B cell (primary cell): ENCODE results near the gene CD177. TPM values are rescaled to one million over a fixed set of nuclear protein-coding genes. Genes with fewer than 3 reads are reported as not detected.

Experiments used
- ATAC-seq: fragments of 200-7000 bp; cut with Tn5 transposase; one replicate; pipeline ENCODE4 v1.10.0; 2021; ENCODE audit warnings: low read depth, mild to moderate bottlenecking, moderate number of reproducible peaks, moderate library complexity
- CTCF ChIA-PET: fragments of 350-600 bp; sonication (Branson Sonifier 250); formaldehyde crosslinking; loops from one replicate; lab custom pipeline; 2021; ENCODE audit warnings: antibody characterized with exemption, inconsistent platforms; lab: Charles Lee
- POLR2A ChIA-PET: fragments of 350-600 bp; sonication (Branson Sonifier 250); formaldehyde crosslinking; loops from one replicate; lab custom pipeline; 2021; ENCODE audit warnings: antibody characterized with exemption; lab: Charles Lee
- DNase-seq: peaks from one replicate; pipeline ENCODE4 v3.0.0; 2013
- H2AFZ ChIP-seq: 2 replicates; pipeline ENCODE4 v1.6.1; 2012; ENCODE audit warnings: mild to moderate bottlenecking, low read depth, low read length; ENCODE audit not compliant: insufficient read depth, poor library complexity, severe bottlenecking
- H3K27ac ChIP-seq, 2 donors: 1 replicate in 1 of 2; 2 replicates in 1 of 2; pipeline ENCODE4 v1.5.1; 2012 to 2013; ENCODE audit warnings: low read length in 2 of 2, mild to moderate bottlenecking in 2 of 2, moderate library complexity in 1 of 2
- H3K27me3 ChIP-seq, 4 experiments: fragments of 200-600 bp in 1 of 4; sonication (generic) in 1 of 4; replicated peaks in 1 of 4; 1 replicate in 2 of 4; 2 replicates in 2 of 4; pipeline versions ENCODE4 v1.6.1 to v1.7.0; 2013 to 2016; ENCODE audit warnings: low read length in 3 of 4, mild to moderate bottlenecking in 2 of 4, mixed read lengths in 1 of 4, moderate library complexity in 1 of 4; ENCODE audit not compliant: insufficient read depth in 4 of 4, control insufficient read depth in 3 of 4; ENCODE audit errors: control extremely low read depth in 1 of 4
- H3K36me3 ChIP-seq, 2 experiments: replicated peaks in 1 of 2; 1 replicate in 1 of 2; 2 replicates in 1 of 2; pipeline versions ENCODE4 v1.6.1 to v1.7.1; 2013; ENCODE audit warnings: low read length in 1 of 2; ENCODE audit not compliant: insufficient read depth in 2 of 2, control insufficient read depth in 1 of 2; ENCODE audit errors: control extremely low read depth in 1 of 2, extremely low read depth in 1 of 2
- H3K4me1 ChIP-seq, 2 donors: fragments of 200-600 bp in 1 of 2; sonication (generic) in 1 of 2; 1 replicate in 1 of 2; 2 replicates in 1 of 2; pipeline versions ENCODE4 v1.5.1 to v1.6.1; 2013 to 2017; ENCODE audit warnings: low read length in 2 of 2; ENCODE audit not compliant: control insufficient read depth in 2 of 2, insufficient read depth in 2 of 2
- H3K4me2 ChIP-seq: replicated peaks from 2 replicates; pipeline ENCODE3; 2012; ENCODE audit warnings: mild to moderate bottlenecking, low read depth, low read length; ENCODE audit not compliant: poor library complexity, severe bottlenecking
- H3K4me3 ChIP-seq, 5 experiments: fragments of 200-600 bp in 1 of 5; sonication (generic) in 1 of 5; 1 replicate in 3 of 5; 2 replicates in 2 of 5; pipeline versions ENCODE4 v1.5.1 to v1.7.0; 2011 to 2016; ENCODE audit warnings: low read length in 4 of 5, mild to moderate bottlenecking in 4 of 5, low read depth in 2 of 5, control low read depth in 1 of 5, moderate library complexity in 1 of 5; ENCODE audit not compliant: insufficient read depth in 1 of 5; ENCODE audit errors: control extremely low read depth in 1 of 5, extremely low read depth in 1 of 5
- H3K79me2 ChIP-seq: fragments of 200-600 bp; sonication (generic); one replicate; pipeline ENCODE4 v1.6.0; 2016; ENCODE audit warnings: low read length; ENCODE audit not compliant: control insufficient read depth, insufficient read depth
- H3K9ac ChIP-seq: fragments of 200-600 bp; sonication (generic); 2 replicates; pipeline ENCODE4 v1.6.1; 2017; ENCODE audit warnings: mild to moderate bottlenecking, low read length, moderate library complexity
- H3K9me3 ChIP-seq, 3 donors: one replicate each; pipeline versions ENCODE4 v1.6.1 to v1.7.1; 2013; ENCODE audit warnings: low read length in 2 of 3; ENCODE audit not compliant: control insufficient read depth in 2 of 3, insufficient read depth in 1 of 3; ENCODE audit errors: control extremely low read depth in 1 of 3
- H4K20me1 ChIP-seq: 2 replicates; pipeline ENCODE4 v1.6.0; 2012; ENCODE audit warnings: mild to moderate bottlenecking, low read length; ENCODE audit not compliant: insufficient read depth, control insufficient read depth, poor library complexity, severe bottlenecking
- H3K27ac Mint-ChIP-seq: one replicate; pipeline ENCODE4 v1.8.0; 2021; ENCODE audit warnings: mixed read lengths
- H3K27me3 Mint-ChIP-seq: one replicate; pipeline ENCODE4 v1.8.0; 2021; ENCODE audit warnings: mixed read lengths
- H3K4me1 Mint-ChIP-seq: one replicate; pipeline ENCODE4 v1.8.0; 2021; ENCODE audit warnings: mixed read lengths
- H3K4me3 Mint-ChIP-seq: one replicate; pipeline ENCODE4 v1.8.0; 2021; ENCODE audit warnings: mixed read lengths
- H3K9me3 Mint-ChIP-seq: one replicate; pipeline ENCODE4 v1.8.0; 2022; ENCODE audit warnings: mixed read lengths; ENCODE audit not compliant: insufficient read depth
- CTCF ChIP-seq: fragments of 200-600 bp; IDR thresholded peaks from one replicate; pipeline ENCODE4 v1.8.0; 2022; ENCODE audit warnings: antibody characterized with exemption, mild to moderate bottlenecking
- EZH2 ChIP-seq: IDR thresholded peaks from 2 replicates; pipeline ENCODE4 v1.6.1; 2012; ENCODE audit warnings: borderline replicate concordance, low read depth, mild to moderate bottlenecking, moderate library complexity, low read length; ENCODE audit not compliant: insufficient read depth, poor library complexity, severe bottlenecking
- WGBS: methylation state at CpG from one replicate; pipeline ENCODE4 v1.1.5; 2013; ENCODE audit warnings: missing lambda C conversion rate; ENCODE audit not compliant: insufficient coverage; 5-methylcytosine and 5-hydroxymethylcytosine counted together
- intact Hi-C: fragments of 100-400 bp; cut with micrococcal nuclease; formaldehyde crosslinking; loops from one replicate; pipeline ENCODE4 v1.10.0; 2022
- polyA plus RNA-seq: library from polyadenylated mRNA; depleted of rRNA; stranded (reverse); fragments of >200 nt; gene quantifications from 2 replicates; pipeline ENCODE4 v1.2.3, GENCODE V29; 2012
- total RNA-seq, 2 donors: library from RNA; stranded (reverse); fragments of 120-200 nt in 1 of 2; gene quantifications; 1 replicate in 1 of 2; 2 replicates in 1 of 2; pipeline versions ENCODE4 v1.2.3 to v1.2.4, GENCODE V29; 2013 to 2022

The CD177 gene
- total and polyA plus RNA-seq, 2 donors (not counting 1 experiment from before 2014, with no cell fraction given) = not detected

GRCh38 chr19:43309466-43309865 lies 44.0 kb upstream of the CD177 start:
- H3K27me3 Mint-ChIP-seq = peaks cover 22% of the 10 kb centered on the region
- no peak overlapping the region for H2AFZ ChIP-seq
- H3K27me3 ChIP-seq = no peaks in the 10 kb centered on the region
- H3K9ac ChIP-seq = no peak overlapping the region
- DNase-seq (no peak), ATAC-seq (no peak)
- H3K9me3 Mint-ChIP-seq = no peaks in the 10 kb centered on the region
- no peak overlapping the region for H3K4me3 ChIP-seq
- ChIA-PET CTCF (no interaction called here), POLR2A (no interaction called here)
- H3K4me2 ChIP-seq = no peak overlapping the region
- intact Hi-C loops = no loop called here
- H3K9me3 ChIP-seq = peaks cover 0 to 18% (median 0%) of the 10 kb centered on the region in 3 donors
- no peaks in the 10 kb centered on the region for H3K4me1 Mint-ChIP-seq
- no peak for TF ChIP-seq EZH2
- TF ChIP-seq CTCF = no peak
- no peaks in the 10 kb centered on the region for H4K20me1 ChIP-seq
- no peak overlapping the region for H3K27ac Mint-ChIP-seq
- H3K4me1 ChIP-seq = no peaks in the 10 kb centered on the region
- H3K79me2 ChIP-seq = no peaks in the 10 kb centered on the region
- no CpG with 5 or more reads among the region's 4 CpGs for WGBS
- no peak overlapping the region for H3K4me3 Mint-ChIP-seq
- H3K36me3 ChIP-seq = no peaks in the 10 kb centered on the region
- no peak overlapping the region for H3K27ac ChIP-seq

- Histone ChIP-seq H3K4me3 (no peak overlapping the region), H3K4me1 (no peaks in the 10 kb centered on the region), H3K79me2 (no peaks in the 10 kb centered on the region), H3K27ac (no peak overlapping the region), H3K4me2 (no peak overlapping the region), H3K36me3 (no peaks in the 10 kb centered on the region), H3K27me3 (no peaks in the 10 kb centered on the region), H3K9me3 (peaks cover 0 to 11% (median 0%) of the 10 kb centered on the region in 3 donors), H3K9ac (no peak overlapping the region), H2AFZ (no peak overlapping the region), H4K20me1 (no peaks in the 10 kb centered on the region)
- ATAC-seq (no peak), DNase-seq (no peak)
- Mint-ChIP-seq H3K4me3 (no peak overlapping the region), H3K9me3 (no peaks in the 10 kb centered on the region), H3K27ac (no peak overlapping the region), H3K27me3 (peaks cover 22% of the 10 kb centered on the region), H3K4me1 (no peaks in the 10 kb centered on the region)
- no peak for TF ChIP-seq EZH2
- no peak for TF ChIP-seq CTCF
- 100% methylated on average over 2 of the region's 3 CpGs for WGBS
- ChIA-PET CTCF (no interaction called here), POLR2A (no interaction called here)
- intact Hi-C loops = no loop called here
Observed at GRCh38 chr19:43310221-43310620, 43.3 kb upstream of the CD177 start.
